Epithelial cell of esophagus (primary cell): ENCODE data around the gene IL3.

Experiments used
- DNase-seq: peaks from one replicate; pipeline ENCODE4 v3.0.0; 2010; ENCODE audit warnings: low read depth
- H3K4me3 ChIP-seq: 2 replicates; pipeline ENCODE4 v1.5.1; 2011; ENCODE audit warnings: mild to moderate bottlenecking, low read length, control low read depth
- CTCF ChIP-seq: IDR thresholded peaks from 2 replicates; pipeline ENCODE4 v1.5.1; 2011; ENCODE audit warnings: low read depth, mild to moderate bottlenecking, low read length, control low read depth, inconsistent platforms; ENCODE audit not compliant: insufficient read depth; ENCODE audit errors: missing control alignments

IL3 gene

GRCh38 chr5:132085686-132086085, 25.2 kb downstream of the IL3 start:
- no peak for TF ChIP-seq CTCF
- no peak for DNase-seq
- no peak overlapping the region for H3K4me3 ChIP-seq

- H3K4me3 ChIP-seq: no peak overlapping the region
- peak; percentile 95 for DNase-seq
- TF ChIP-seq CTCF: no peak
Observed at GRCh38 chr5:132086277-132086794, 25.9 kb downstream of the IL3 start.

GRCh38 chr5:132087176-132087575, 26.7 kb downstream of the IL3 start:
- no peak overlapping the region for H3K4me3 ChIP-seq
- DNase-seq: no peak
- TF ChIP-seq CTCF: no peak

GRCh38 chr5:132087661-132088060, 27.2 kb downstream of the IL3 start:
- TF ChIP-seq CTCF: no peak
- H3K4me3 ChIP-seq: no peak overlapping the region
- DNase-seq: no peak

GRCh38 chr5:132089363-132089762, 28.9 kb downstream of the IL3 start:
- H3K4me3 ChIP-seq: no peak overlapping the region
- no peak for TF ChIP-seq CTCF
- DNase-seq: peak; percentile 88

GRCh38 chr5:132090107-132090506, 29.7 kb downstream of the IL3 start:
- TF ChIP-seq CTCF: no peak
- DNase-seq: peak; percentile 89
- no peak overlapping the region for H3K4me3 ChIP-seq

GRCh38 chr5:132093271-132093670, 32.8 kb downstream of the IL3 start:
- no peak overlapping the region for H3K4me3 ChIP-seq
- TF ChIP-seq CTCF: no peak
- no peak for DNase-seq
